OCI-LY3 (cell line): Measurements from ENCODE around the gene IL7R.

ENCODE experiments used
- EZH2phosphoT487 ChIP-seq: fragments of 200-600 bp; shearing (Covaris generic); IDR thresholded peaks from 2 replicates; pipeline ENCODE4 v1.6.1; 2018; ENCODE audit warnings: antibody characterized with exemption, mixed run types, low read depth
- TF ChIP-seq, protein P1 (sequence below): fragments of 200-600, 300-600 bp; sonication (generic); IDR thresholded peaks from 2 replicates; pipeline ENCODE4 v1.5.1; 2014; ENCODE audit warnings: antibody characterized with exemption, low read length, low read depth

DNA sequence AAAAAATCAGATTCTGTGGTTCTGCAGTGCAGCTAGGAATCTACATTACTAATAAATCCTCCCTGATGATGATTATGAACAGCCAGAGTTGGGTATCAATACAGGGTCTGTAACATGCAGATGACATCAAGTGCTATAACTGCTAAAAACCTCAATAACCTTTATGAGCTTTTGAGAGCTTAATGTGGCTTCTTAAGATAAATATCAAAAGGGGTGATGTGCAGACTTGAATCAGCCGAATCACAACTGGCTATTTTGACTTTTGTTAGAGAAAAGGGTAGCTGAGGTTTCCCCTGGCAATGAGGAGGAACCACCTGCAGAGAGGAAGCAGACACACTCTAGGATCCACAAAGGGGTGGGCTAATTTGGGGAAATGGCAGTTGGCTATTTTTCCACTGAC, 51.5 kb downstream of the IL7R start:
- TF ChIP-seq, protein P1, sequence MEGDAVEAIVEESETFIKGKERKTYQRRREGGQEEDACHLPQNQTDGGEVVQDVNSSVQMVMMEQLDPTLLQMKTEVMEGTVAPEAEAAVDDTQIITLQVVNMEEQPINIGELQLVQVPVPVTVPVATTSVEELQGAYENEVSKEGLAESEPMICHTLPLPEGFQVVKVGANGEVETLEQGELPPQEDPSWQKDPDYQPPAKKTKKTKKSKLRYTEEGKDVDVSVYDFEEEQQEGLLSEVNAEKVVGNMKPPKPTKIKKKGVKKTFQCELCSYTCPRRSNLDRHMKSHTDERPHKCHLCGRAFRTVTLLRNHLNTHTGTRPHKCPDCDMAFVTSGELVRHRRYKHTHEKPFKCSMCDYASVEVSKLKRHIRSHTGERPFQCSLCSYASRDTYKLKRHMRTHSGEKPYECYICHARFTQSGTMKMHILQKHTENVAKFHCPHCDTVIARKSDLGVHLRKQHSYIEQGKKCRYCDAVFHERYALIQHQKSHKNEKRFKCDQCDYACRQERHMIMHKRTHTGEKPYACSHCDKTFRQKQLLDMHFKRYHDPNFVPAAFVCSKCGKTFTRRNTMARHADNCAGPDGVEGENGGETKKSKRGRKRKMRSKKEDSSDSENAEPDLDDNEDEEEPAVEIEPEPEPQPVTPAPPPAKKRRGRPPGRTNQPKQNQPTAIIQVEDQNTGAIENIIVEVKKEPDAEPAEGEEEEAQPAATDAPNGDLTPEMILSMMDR: no peak
- TF ChIP-seq EZH2phosphoT487: no peak
